Stomach (tissue), 4 donors: ENCODE data around the gene ATAD1.

Experiments
- CTCF ChIP-seq, 7 experiments: fragments of 450-650 bp in 4 of 7; fragments of 200-600 bp in 3 of 7; sonication (generic) in 3 of 7; IDR thresholded peaks; one replicate each; pipeline ENCODE4 v1.5.1; 2016 to 2019; ENCODE audit warnings: antibody characterized with exemption in 7 of 7, control low read depth in 2 of 7, mild to moderate bottlenecking in 1 of 7
- POLR2A ChIP-seq, 4 donors: fragments of 450-650 bp; IDR thresholded peaks; one replicate each; pipeline ENCODE4 v1.6.1; 2016; ENCODE audit warnings: antibody characterized with exemption in 4 of 4, control low read depth in 2 of 4, mild to moderate bottlenecking in 1 of 4, moderate library complexity in 1 of 4
- POLR2AphosphoS5 ChIP-seq, 3 donors: sonication (generic); formaldehyde crosslinking; IDR thresholded peaks; one replicate each; pipeline ENCODE4 v1.6.1; 2016; ENCODE audit warnings: antibody characterized with exemption in 3 of 3

- TF ChIP-seq POLR2A (IDR thresholded peaks at IDR 0.05): no peak
- TF ChIP-seq CTCF (IDR thresholded peaks at IDR 0.05): no peak
- no peak for TF ChIP-seq POLR2AphosphoS5 (IDR thresholded peaks at IDR 0.05)
Observed at GRCh38 chr10:87707254-87707653, 110.8 kb downstream of the ATAD1 start.
